ENCODE data around the gene CIB4.

CIB4 gene

GRCh38 chr2:26640781-26641564 is at the start of gene CIB4:
CIB4 (minus strand) TSS chr2:26641366; CDS start chr2:26641314, 52 bp downstream.
- H3K27ac Mint-ChIP-seq, result no peak within 1 kb of the TSS
- no peaks in the 10 kb centered on the region for H3K36me3 Mint-ChIP-seq (ENCODE audit: low read depth)
- no peaks in the 10 kb centered on the region for H3K4me1 Mint-ChIP-seq (ENCODE audit: low read depth)
- H3K27me3 Mint-ChIP-seq (ENCODE audit: low read depth), result peaks cover 15% of the 10 kb centered on the region
- no peaks in the 10 kb centered on the region for H3K9me3 Mint-ChIP-seq
- H3K4me3 Mint-ChIP-seq, result no peak within 1 kb of the TSS

GRCh38 chr2:26687801-26688200 is 46.6 kb upstream of the CIB4 start:
- Mint-ChIP-seq H3K9me3 (no peaks in the 10 kb centered on the region), H3K27me3 (ENCODE audit: low read depth) (peaks cover 47% of the 10 kb centered on the region), H3K4me1 (ENCODE audit: low read depth) (no peaks in the 10 kb centered on the region), H3K4me3 (no peak overlapping the region), H3K27ac (no peak overlapping the region), H3K36me3 (ENCODE audit: low read depth) (no peaks in the 10 kb centered on the region)

- Mint-ChIP-seq H3K27ac (no peak overlapping the region), H3K4me1 (ENCODE audit: low read depth) (no peaks in the 10 kb centered on the region), H3K4me3 (no peak overlapping the region), H3K9me3 (no peaks in the 10 kb centered on the region), H3K36me3 (ENCODE audit: low read depth) (no peaks in the 10 kb centered on the region), H3K27me3 (ENCODE audit: low read depth) (peaks cover 50% of the 10 kb centered on the region)
Measured at GRCh38 chr2:26687328-26687727, 46.2 kb upstream of the CIB4 start.

- Mint-ChIP-seq H3K36me3 (ENCODE audit: low read depth) (no peaks in the 10 kb centered on the region), H3K27me3 (ENCODE audit: low read depth) (peaks cover 48% of the 10 kb centered on the region), H3K4me3 (no peak overlapping the region), H3K4me1 (ENCODE audit: low read depth) (no peaks in the 10 kb centered on the region), H3K9me3 (no peaks in the 10 kb centered on the region), H3K27ac (no peak overlapping the region)
Measured at GRCh38 chr2:26685989-26686839, 45.0 kb upstream of the CIB4 start.

GRCh38 chr2:26685341-26685740 is 44.2 kb upstream of the CIB4 start:
- no peak overlapping the region for H3K27ac Mint-ChIP-seq
- no peaks in the 10 kb centered on the region for H3K36me3 Mint-ChIP-seq (ENCODE audit: low read depth)
- H3K9me3 Mint-ChIP-seq, result no peaks in the 10 kb centered on the region
- H3K4me3 Mint-ChIP-seq, result no peak overlapping the region
- H3K4me1 Mint-ChIP-seq (ENCODE audit: low read depth), result no peaks in the 10 kb centered on the region
- H3K27me3 Mint-ChIP-seq (ENCODE audit: low read depth), result peaks cover 42% of the 10 kb centered on the region

- H3K27me3 Mint-ChIP-seq (ENCODE audit: low read depth), result peaks cover 37% of the 10 kb centered on the region
- no peak overlapping the region for H3K4me3 Mint-ChIP-seq
- H3K36me3 Mint-ChIP-seq (ENCODE audit: low read depth), result no peaks in the 10 kb centered on the region
Measured at GRCh38 chr2:26683583-26683982, 42.4 kb upstream of the CIB4 start.

GRCh38 chr2:26682155-26682554 is 41.0 kb upstream of the CIB4 start:
- no peaks in the 10 kb centered on the region for H3K4me1 Mint-ChIP-seq (ENCODE audit: low read depth)
- no peaks in the 10 kb centered on the region for H3K36me3 Mint-ChIP-seq (ENCODE audit: low read depth)
- H3K27me3 Mint-ChIP-seq (ENCODE audit: low read depth), result peaks cover 37% of the 10 kb centered on the region
- H3K9me3 Mint-ChIP-seq, result no peaks in the 10 kb centered on the region
- H3K27ac Mint-ChIP-seq, result no peak overlapping the region
- no peak overlapping the region for H3K4me3 Mint-ChIP-seq

More at GRCh38 chr2:26683583-26683982, 42.4 kb upstream of the CIB4 start:
- H3K27ac Mint-ChIP-seq, result no peak overlapping the region
- no peaks in the 10 kb centered on the region for H3K9me3 Mint-ChIP-seq
- no peaks in the 10 kb centered on the region for H3K4me1 Mint-ChIP-seq (ENCODE audit: low read depth)

GRCh38 chr2:26681656-26682055 is 40.5 kb upstream of the CIB4 start:
- Mint-ChIP-seq H3K27ac (no peak overlapping the region), H3K36me3 (ENCODE audit: low read depth) (no peaks in the 10 kb centered on the region), H3K4me3 (no peak overlapping the region), H3K9me3 (no peaks in the 10 kb centered on the region), H3K4me1 (ENCODE audit: low read depth) (no peaks in the 10 kb centered on the region), H3K27me3 (ENCODE audit: low read depth) (peaks cover 32% of the 10 kb centered on the region)

- Mint-ChIP-seq H3K9me3 (no peaks in the 10 kb centered on the region), H3K36me3 (ENCODE audit: low read depth) (no peaks in the 10 kb centered on the region), H3K4me1 (ENCODE audit: low read depth) (no peaks in the 10 kb centered on the region), H3K27ac (no peak overlapping the region), H3K4me3 (no peak overlapping the region), H3K27me3 (ENCODE audit: low read depth) (peaks cover 20% of the 10 kb centered on the region)
Measured at GRCh38 chr2:26679867-26680266, 38.7 kb upstream of the CIB4 start.

GRCh38 chr2:26678035-26678434 is 36.9 kb upstream of the CIB4 start:
- H3K36me3 Mint-ChIP-seq (ENCODE audit: low read depth), result no peaks in the 10 kb centered on the region
- H3K27ac Mint-ChIP-seq, result no peak overlapping the region
- H3K4me1 Mint-ChIP-seq (ENCODE audit: low read depth), result no peaks in the 10 kb centered on the region
- H3K4me3 Mint-ChIP-seq, result no peak overlapping the region
- H3K27me3 Mint-ChIP-seq (ENCODE audit: low read depth), result peaks cover 20% of the 10 kb centered on the region
- H3K9me3 Mint-ChIP-seq, result no peaks in the 10 kb centered on the region

GRCh38 chr2:26675651-26676255 is 34.6 kb upstream of the CIB4 start:
- Mint-ChIP-seq H3K27ac (no peak overlapping the region), H3K36me3 (ENCODE audit: low read depth) (no peaks in the 10 kb centered on the region), H3K9me3 (no peaks in the 10 kb centered on the region), H3K4me3 (no peak overlapping the region), H3K27me3 (ENCODE audit: low read depth) (peaks cover 14% of the 10 kb centered on the region), H3K4me1 (ENCODE audit: low read depth) (no peaks in the 10 kb centered on the region)

GRCh38 chr2:26674771-26675170 is 33.6 kb upstream of the CIB4 start:
- Mint-ChIP-seq H3K27me3 (ENCODE audit: low read depth) (peaks cover 14% of the 10 kb centered on the region), H3K27ac (no peak overlapping the region), H3K9me3 (no peaks in the 10 kb centered on the region), H3K36me3 (ENCODE audit: low read depth) (no peaks in the 10 kb centered on the region), H3K4me3 (no peak overlapping the region), H3K4me1 (ENCODE audit: low read depth) (no peaks in the 10 kb centered on the region)

GRCh38 chr2:26674002-26674751 is 33.0 kb upstream of the CIB4 start:
- H3K27ac Mint-ChIP-seq, result no peak overlapping the region
- H3K27me3 Mint-ChIP-seq (ENCODE audit: low read depth), result peaks cover 12% of the 10 kb centered on the region
- H3K4me3 Mint-ChIP-seq, result no peak overlapping the region
- H3K4me1 Mint-ChIP-seq (ENCODE audit: low read depth), result no peaks in the 10 kb centered on the region
- H3K9me3 Mint-ChIP-seq, result no peaks in the 10 kb centered on the region
- H3K36me3 Mint-ChIP-seq (ENCODE audit: low read depth), result no peaks in the 10 kb centered on the region

- no peak overlapping the region for H3K27ac Mint-ChIP-seq
- H3K4me3 Mint-ChIP-seq, result no peak overlapping the region
- H3K9me3 Mint-ChIP-seq, result no peaks in the 10 kb centered on the region
- H3K4me1 Mint-ChIP-seq (ENCODE audit: low read depth), result no peaks in the 10 kb centered on the region
- no peaks in the 10 kb centered on the region for H3K27me3 Mint-ChIP-seq (ENCODE audit: low read depth)
- no peaks in the 10 kb centered on the region for H3K36me3 Mint-ChIP-seq (ENCODE audit: low read depth)
Measured at GRCh38 chr2:26672818-26673393, 31.7 kb upstream of the CIB4 start.

All from T-helper 1 cell treated with Interleukin-12 subunit alpha and Interleukin-12 subunit beta and Interleukin-4 antibody, amounts not matched to agents 30 μg/mL and 1 μg/mL, for 36 hours (primary cell).